ENCODE measurements around the gene SERTM2. TPM values are rescaled to one million over a fixed set of nuclear protein-coding genes. Genes with fewer than 3 reads are reported as not detected.
"Not testable (repeated sequence)": the region's sequence is repeated elsewhere in the genome, so short reads cannot be mapped to it uniquely, and the experiment has no call there.

The SERTM2 gene
- total RNA-seq, 6 experiments from 2014 or later, result 0.06 to 29.1 (median 0.25) TPM

DNA sequence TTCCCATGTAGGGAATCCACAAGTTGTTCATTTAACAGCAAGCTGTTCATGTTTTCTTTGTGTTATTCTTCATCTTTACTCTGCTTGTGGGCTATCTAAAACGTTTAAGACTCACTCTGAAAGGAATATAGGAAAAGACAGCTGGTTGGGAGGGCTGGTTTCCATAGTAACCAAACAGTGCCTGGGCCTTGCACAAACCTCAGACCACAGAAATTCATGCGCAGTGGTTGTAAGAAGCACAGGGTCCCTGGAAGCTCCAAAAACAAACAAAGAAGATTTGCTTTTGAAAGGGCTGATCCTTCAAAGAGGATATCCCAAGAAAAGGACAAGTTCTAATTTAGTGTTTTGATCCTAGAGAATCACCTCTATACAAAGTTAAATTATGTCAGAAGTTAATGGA lies 7.8 kb downstream of the SERTM2 start:
- ATAC-seq (no peak), DNase-seq (no peak)
- TF ChIP-seq, protein P1, sequence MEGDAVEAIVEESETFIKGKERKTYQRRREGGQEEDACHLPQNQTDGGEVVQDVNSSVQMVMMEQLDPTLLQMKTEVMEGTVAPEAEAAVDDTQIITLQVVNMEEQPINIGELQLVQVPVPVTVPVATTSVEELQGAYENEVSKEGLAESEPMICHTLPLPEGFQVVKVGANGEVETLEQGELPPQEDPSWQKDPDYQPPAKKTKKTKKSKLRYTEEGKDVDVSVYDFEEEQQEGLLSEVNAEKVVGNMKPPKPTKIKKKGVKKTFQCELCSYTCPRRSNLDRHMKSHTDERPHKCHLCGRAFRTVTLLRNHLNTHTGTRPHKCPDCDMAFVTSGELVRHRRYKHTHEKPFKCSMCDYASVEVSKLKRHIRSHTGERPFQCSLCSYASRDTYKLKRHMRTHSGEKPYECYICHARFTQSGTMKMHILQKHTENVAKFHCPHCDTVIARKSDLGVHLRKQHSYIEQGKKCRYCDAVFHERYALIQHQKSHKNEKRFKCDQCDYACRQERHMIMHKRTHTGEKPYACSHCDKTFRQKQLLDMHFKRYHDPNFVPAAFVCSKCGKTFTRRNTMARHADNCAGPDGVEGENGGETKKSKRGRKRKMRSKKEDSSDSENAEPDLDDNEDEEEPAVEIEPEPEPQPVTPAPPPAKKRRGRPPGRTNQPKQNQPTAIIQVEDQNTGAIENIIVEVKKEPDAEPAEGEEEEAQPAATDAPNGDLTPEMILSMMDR (IDR thresholded peaks at IDR 0.05), result no peak
- TF ChIP-seq POLR2A (IDR thresholded peaks at IDR 0.05), result no peak
- Histone ChIP-seq H3K4me3 (no peak overlapping the region), H3K9me3 (no peaks in the 10 kb centered on the region), H3K36me3 (peaks cover 0 to 11% (median 2%) of the 10 kb centered on the region in 4 donors), H3K27ac (no peak overlapping the region), H3K4me1 (no peaks in the 10 kb centered on the region), H3K27me3 (no peaks in the 10 kb centered on the region)
- intact Hi-C loops (cut with DNase I), result no loop called here
- WGBS (ENCODE audit: insufficient coverage, low coverage, low lambda C conversion rate, missing lambda C conversion rate), result 12% methylated on average over 2 of the region's 2 CpGs

DNA sequence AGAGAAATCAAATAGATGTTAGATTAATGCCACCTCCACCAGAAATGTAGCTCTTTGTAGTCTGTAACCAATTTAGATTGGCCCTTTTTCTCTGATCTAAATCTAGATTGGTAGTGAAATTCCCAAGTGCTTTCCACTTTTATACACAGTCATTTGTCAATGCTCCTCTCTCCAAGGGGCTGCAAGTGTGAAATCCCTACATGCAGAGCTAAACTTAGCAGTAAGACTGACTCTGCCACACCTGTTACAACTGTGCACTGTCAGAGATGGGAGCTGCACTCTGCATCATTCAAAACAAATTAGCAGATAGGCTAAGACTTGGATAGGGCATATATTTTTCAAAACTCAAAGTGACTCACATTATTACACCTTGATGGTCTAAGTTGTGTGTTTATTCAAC lies 9.1 kb downstream of the SERTM2 start:
- peaks cover 0 to 11% (median 2%) of the 10 kb centered on the region in 4 donors for H3K36me3 ChIP-seq
- H3K4me3 ChIP-seq, result no peak overlapping the region
- H3K4me1 ChIP-seq, result no peaks in the 10 kb centered on the region
- intact Hi-C loops (cut with DNase I), result no loop called here
- H3K27me3 ChIP-seq, result no peaks in the 10 kb centered on the region
- DNase-seq, result no peak
- no peak for ATAC-seq
- H3K27ac ChIP-seq, result no peak overlapping the region
- TF ChIP-seq, protein P1 (IDR thresholded peaks at IDR 0.05), result no peak
- TF ChIP-seq POLR2A (IDR thresholded peaks at IDR 0.05), result no peak
- H3K9me3 ChIP-seq, result no peaks in the 10 kb centered on the region

DNA sequence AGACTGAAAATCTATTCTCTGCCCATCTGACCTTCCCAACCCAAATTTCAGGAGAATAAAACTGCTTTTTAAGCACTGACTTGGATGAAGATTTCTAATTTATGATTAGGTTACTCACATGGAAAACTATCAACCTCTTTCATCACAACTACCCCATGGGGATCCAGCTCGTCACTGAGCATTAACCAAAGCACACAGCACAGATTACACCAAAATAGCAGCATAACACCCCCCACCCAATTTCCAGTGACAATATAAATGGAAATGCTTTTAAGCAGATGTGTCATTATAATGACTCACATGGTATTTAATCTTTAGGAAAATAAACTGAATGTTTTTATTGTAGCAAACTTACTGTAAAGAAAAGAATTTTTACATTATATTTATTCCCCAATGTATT lies 9.7 kb downstream of the SERTM2 start:
- no peak overlapping the region for H3K27ac ChIP-seq
- no peak for TF ChIP-seq POLR2A (IDR thresholded peaks at IDR 0.05)
- TF ChIP-seq, protein P1 (IDR thresholded peaks at IDR 0.05), result no peak
- no peak overlapping the region for H3K4me3 ChIP-seq
- WGBS (ENCODE audit: insufficient coverage, low coverage, low lambda C conversion rate, missing lambda C conversion rate), result 18% methylated on average over 1 of the region's 1 CpG
- H3K4me1 ChIP-seq, result no peaks in the 10 kb centered on the region
- no peaks in the 10 kb centered on the region for H3K9me3 ChIP-seq
- intact Hi-C loops (cut with DNase I), result no loop called here
- ATAC-seq (no peak), DNase-seq (no peak)
- H3K36me3 ChIP-seq, result peaks cover 0 to 11% (median 2%) of the 10 kb centered on the region in 4 donors
- H3K27me3 ChIP-seq, result no peaks in the 10 kb centered on the region

DNA sequence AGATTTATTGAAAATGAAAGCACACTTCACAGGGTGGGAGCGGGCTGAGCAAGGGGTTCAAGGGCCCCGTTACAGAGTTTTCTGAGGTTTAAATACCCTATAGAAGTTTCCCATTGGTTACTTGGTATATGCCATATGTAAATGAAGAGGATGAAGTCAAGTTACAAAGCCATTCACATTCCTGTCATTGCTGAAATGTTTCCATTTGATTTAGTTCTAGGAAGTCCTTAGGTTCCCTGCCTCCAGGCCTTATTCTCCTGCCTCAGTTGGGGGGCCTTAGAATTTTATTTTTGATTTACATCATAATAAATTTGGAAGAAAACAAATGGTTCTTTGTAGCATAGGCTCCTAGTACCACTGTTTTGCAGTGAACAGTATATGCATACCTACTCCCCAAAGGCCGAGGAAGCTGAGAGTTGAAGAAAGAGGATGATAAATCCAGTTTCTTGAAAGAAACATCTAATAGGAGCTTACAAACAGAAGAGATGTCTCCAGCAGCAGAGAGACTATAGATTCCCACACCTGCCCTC lies 31.8 kb downstream of the SERTM2 start:
- Histone ChIP-seq H3K36me3 (no peaks in the 10 kb centered on the region), H3K27ac (no peak overlapping the region), H3K4me3 (no peak overlapping the region), H3K9me3 (no peaks in the 10 kb centered on the region), H3K27me3 (no peaks in the 10 kb centered on the region), H3K4me1 (no peaks in the 10 kb centered on the region)
- ATAC-seq (no peak), DNase-seq (no peak)
- WGBS (ENCODE audit: insufficient coverage, low coverage, low lambda C conversion rate, missing lambda C conversion rate), result 45% methylated on average over 3 of the region's 3 CpGs
- intact Hi-C loops (cut with DNase I), result no loop called here
- TF ChIP-seq, protein P1 (IDR thresholded peaks at IDR 0.05), result no peak
- TF ChIP-seq POLR2A (IDR thresholded peaks at IDR 0.05), result no peak

DNA sequence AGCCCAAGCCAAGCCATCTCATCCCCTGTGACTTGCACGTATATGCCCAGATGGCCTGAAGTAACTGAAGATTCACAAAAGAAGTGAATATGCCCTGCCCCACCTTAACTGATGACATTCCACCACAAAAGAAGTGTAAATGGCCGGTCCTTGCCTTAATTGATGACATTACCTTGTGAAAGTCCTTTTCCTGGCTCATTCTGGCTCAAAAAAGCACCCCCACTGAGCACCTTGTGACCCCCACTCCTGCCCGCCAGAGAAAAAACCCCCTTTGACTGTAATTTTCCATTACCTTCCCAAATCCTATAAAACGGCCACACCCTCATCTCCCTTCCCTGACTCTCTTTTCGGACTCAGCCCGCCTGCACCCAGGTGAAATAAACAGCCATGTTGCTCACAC lies 37.8 kb downstream of the SERTM2 start:
- H3K4me3 ChIP-seq; ATAC-seq; H3K27me3 ChIP-seq; H3K36me3 ChIP-seq; intact Hi-C loops (cut with DNase I); DNase-seq; H3K4me1 ChIP-seq; H3K27ac ChIP-seq; H3K9me3 ChIP-seq: not testable (repeated sequence)
- 49% methylated on average over 6 of the region's 6 CpGs for WGBS (ENCODE audit: insufficient coverage, low coverage, low lambda C conversion rate, missing lambda C conversion rate)
